Spinal cord (tissue), 10 donors: ENCODE measurements around the gene BID. TPM values are rescaled to one million over a fixed set of nuclear protein-coding genes. Genes with fewer than 3 reads are reported as not detected.

Experiments used
- DNase-seq, 6 donors: peaks; one replicate each; pipeline versions ENCODE4 v3.0.0 to v3.0.0-alpha.2; 2013 to 2015; ENCODE audit warnings: low spot score in 6 of 6, low read depth in 4 of 6
- H3K27ac ChIP-seq: one replicate; pipeline ENCODE4 v1.5.1; 2013; ENCODE audit warnings: low read depth, low read length, control low read depth
- H3K27me3 ChIP-seq: one replicate; pipeline ENCODE4 v1.6.1; 2013; ENCODE audit warnings: low read length; ENCODE audit not compliant: control insufficient read depth, insufficient read depth
- H3K36me3 ChIP-seq: one replicate; pipeline ENCODE4 v1.6.1; 2013; ENCODE audit warnings: low read length; ENCODE audit not compliant: control insufficient read depth, insufficient read depth
- H3K4me1 ChIP-seq: one replicate; pipeline ENCODE4 v1.6.1; 2013; ENCODE audit warnings: low read length; ENCODE audit not compliant: control insufficient read depth, insufficient read depth
- H3K4me3 ChIP-seq: one replicate; pipeline ENCODE4 v1.5.1; 2013; ENCODE audit warnings: low read depth, low read length, control low read depth
- H3K9me3 ChIP-seq: one replicate; pipeline ENCODE4 v1.6.1; 2013; ENCODE audit warnings: low read length; ENCODE audit not compliant: control insufficient read depth, insufficient read depth
- WGBS: methylation state at CpG from one replicate; pipeline ENCODE4 v1.1.5; 2013; ENCODE audit warnings: missing lambda C conversion rate; ENCODE audit not compliant: insufficient coverage; 5-methylcytosine and 5-hydroxymethylcytosine counted together
- polyA plus RNA-seq, 2 donors: library from polyadenylated mRNA; unstranded; fragments of 120-200 nt; gene quantifications; one replicate each; pipeline ENCODE4 v1.2.1, GENCODE V29; 2013; ENCODE audit not compliant: insufficient read length in 2 of 2
- total RNA-seq, 2 donors: library from RNA; depleted of rRNA in 1 of 2; stranded (reverse); fragments of 120-200 nt in 1 of 2; fragments of >200 nt in 1 of 2; gene quantifications; one replicate each; pipeline versions ENCODE4 v1.2.3 to v1.2.4, GENCODE V29; 2013 to 2014
- donor health status: healthy.

BID gene
- total and polyA plus RNA-seq, 4 donors = 24.7 to 49.2 (median 37.4) TPM

DNA sequence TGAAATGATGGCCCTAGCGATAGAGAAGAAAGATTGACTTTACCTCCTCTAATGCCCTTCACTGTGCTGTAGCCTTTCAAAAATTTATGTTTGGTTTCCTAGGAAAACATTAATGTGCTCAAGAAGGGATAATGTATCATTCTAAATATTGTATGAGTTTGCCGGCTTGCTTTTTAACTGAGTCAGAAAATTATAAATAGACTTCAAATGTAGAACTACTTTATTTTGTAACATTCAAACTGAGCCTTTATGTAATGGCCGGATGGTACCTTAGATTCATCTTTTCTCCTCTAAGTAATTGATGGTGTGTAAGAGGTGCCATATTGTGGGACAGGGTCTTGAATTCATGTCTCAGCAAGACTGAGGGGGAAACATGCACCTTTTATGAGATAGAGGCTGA, 57.7 kb downstream of the BID start:
- no peaks in the 10 kb centered on the region for H3K9me3 ChIP-seq
- no CpG with 5 or more reads among the region's 3 CpGs for WGBS
- no peak overlapping the region for H3K4me3 ChIP-seq
- H3K27ac ChIP-seq = no peak overlapping the region
- H3K36me3 ChIP-seq = no peaks in the 10 kb centered on the region
- H3K27me3 ChIP-seq = no peaks in the 10 kb centered on the region
- H3K4me1 ChIP-seq = no peaks in the 10 kb centered on the region
- DNase-seq = no peak

DNA sequence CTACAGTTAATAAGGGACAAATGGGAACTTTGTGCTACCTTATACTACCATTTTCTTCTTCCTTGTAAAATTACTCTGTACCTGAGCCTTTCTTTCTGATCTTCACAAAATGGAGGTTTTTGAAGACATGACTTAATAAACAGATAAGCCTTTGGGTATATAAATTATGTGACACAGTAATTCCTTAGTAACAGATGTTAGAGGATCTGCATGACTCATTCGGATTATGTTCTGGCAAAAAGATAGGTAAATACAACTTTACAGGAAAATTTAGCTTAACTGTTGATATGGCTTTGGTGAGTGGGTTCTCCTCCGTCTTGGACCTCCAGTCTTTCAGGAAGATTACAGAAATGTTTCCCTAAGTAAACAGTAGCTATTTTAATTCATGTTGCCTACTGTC, 61.8 kb downstream of the BID start:
- whole genome bisulfite sequencing = no CpG with 5 or more reads among the region's 2 CpGs
- H3K4me3 ChIP-seq = no peak overlapping the region
- peaks cover 8% of the 10 kb centered on the region for H3K36me3 ChIP-seq
- no peak overlapping the region for H3K27ac ChIP-seq
- DNase-seq = no peak
- no peaks in the 10 kb centered on the region for H3K27me3 ChIP-seq
- no peaks in the 10 kb centered on the region for H3K4me1 ChIP-seq
- H3K9me3 ChIP-seq = no peaks in the 10 kb centered on the region

GRCh38 chr22:17710023-17710422, 64.2 kb downstream of the BID start:
- Histone ChIP-seq H3K9me3 (no peaks in the 10 kb centered on the region), H3K4me3 (no peak overlapping the region), H3K27ac (no peak overlapping the region), H3K27me3 (no peaks in the 10 kb centered on the region), H3K36me3 (peaks cover 8% of the 10 kb centered on the region), H3K4me1 (peaks cover 5% of the 10 kb centered on the region)
- DNase-seq = no peak
- 97% methylated on average over 3 of the region's 5 CpGs for WGBS

- H3K27me3 ChIP-seq = no peaks in the 10 kb centered on the region
- peaks cover 11% of the 10 kb centered on the region for H3K36me3 ChIP-seq
- no peak overlapping the region for H3K27ac ChIP-seq
- H3K9me3 ChIP-seq = no peaks in the 10 kb centered on the region
- H3K4me3 ChIP-seq = no peak overlapping the region
- peaks cover 5% of the 10 kb centered on the region for H3K4me1 ChIP-seq
- WGBS = 17% methylated on average over 1 of the region's 3 CpGs
- DNase-seq = no peak
Observed at GRCh38 chr22:17707526-17707925, 66.7 kb downstream of the BID start.

GRCh38 chr22:17706947-17707346, 67.3 kb downstream of the BID start:
- Histone ChIP-seq H3K9me3 (no peaks in the 10 kb centered on the region), H3K4me3 (no peak overlapping the region), H3K36me3 (peaks cover 11% of the 10 kb centered on the region), H3K4me1 (peaks cover 5% of the 10 kb centered on the region), H3K27ac (no peak overlapping the region), H3K27me3 (no peaks in the 10 kb centered on the region)
- no CpG with 5 or more reads among the region's 1 CpG for WGBS
- DNase-seq = no peak

- Histone ChIP-seq H3K27ac (peak overlapping the region; percentile 16), H3K9me3 (no peaks in the 10 kb centered on the region), H3K4me3 (no peak overlapping the region), H3K27me3 (no peaks in the 10 kb centered on the region), H3K4me1 (peaks cover 5% of the 10 kb centered on the region), H3K36me3 (peaks cover 10% of the 10 kb centered on the region)
- DNase-seq = peak in 3 of 6 donors; percentile 14 to 35 (median 34)
- 49% methylated on average over 3 of the region's 9 CpGs for WGBS
Observed at GRCh38 chr22:17705951-17706900, 68.0 kb downstream of the BID start.

DNA sequence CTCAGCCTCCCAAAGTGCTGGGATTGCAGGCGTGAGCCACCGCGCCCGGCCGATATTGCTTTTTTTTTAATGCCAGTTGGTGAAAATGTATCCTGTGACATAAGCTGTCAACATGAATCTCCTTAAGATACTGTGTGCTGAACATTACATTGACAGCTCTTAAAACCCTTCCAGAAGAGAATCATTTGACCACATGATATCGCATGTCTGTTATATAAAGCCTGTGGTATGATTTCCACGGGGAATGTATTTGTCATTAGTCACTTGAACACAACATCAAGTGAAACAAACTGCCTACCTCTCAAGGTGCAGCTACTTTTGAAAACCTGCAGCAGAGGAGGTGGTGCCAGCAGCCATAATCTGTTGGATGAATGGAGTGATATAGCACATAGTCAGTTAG, 68.7 kb downstream of the BID start:
- Histone ChIP-seq H3K9me3 (no peaks in the 10 kb centered on the region), H3K4me1 (peaks cover 5% of the 10 kb centered on the region), H3K4me3 (no peak overlapping the region), H3K27me3 (no peaks in the 10 kb centered on the region), H3K27ac (no peak overlapping the region), H3K36me3 (peaks cover 8% of the 10 kb centered on the region)
- WGBS = no CpG with 5 or more reads among the region's 7 CpGs
- DNase-seq = no peak

GRCh38 chr22:17703811-17704210, 70.5 kb downstream of the BID start:
- Histone ChIP-seq H3K9me3 (no peaks in the 10 kb centered on the region), H3K4me1 (peaks cover 5% of the 10 kb centered on the region), H3K27ac (no peak overlapping the region), H3K36me3 (peaks cover 3% of the 10 kb centered on the region), H3K27me3 (no peaks in the 10 kb centered on the region), H3K4me3 (no peak overlapping the region)
- no peak for DNase-seq
- WGBS = no CpG with 5 or more reads among the region's 2 CpGs

DNA sequence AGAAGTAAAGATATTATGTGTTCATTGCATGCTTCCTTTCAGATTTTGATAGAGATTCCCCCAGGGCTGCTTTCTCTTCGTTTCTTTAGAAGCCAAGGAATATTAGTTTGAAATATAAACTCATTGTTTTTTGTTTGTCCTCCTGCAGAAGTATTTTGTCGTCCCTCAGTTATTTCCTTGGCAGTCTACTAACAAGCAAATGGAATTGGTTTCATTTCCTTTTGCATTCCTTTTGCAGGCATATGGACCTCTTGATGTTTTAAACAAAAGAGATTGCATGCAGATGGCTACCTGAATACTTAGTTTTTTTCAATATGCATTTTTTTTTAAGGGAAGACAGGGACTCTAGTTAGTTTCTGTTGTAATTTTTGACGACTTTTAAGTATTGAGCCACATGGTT, 73.5 kb downstream of the BID start:
- Histone ChIP-seq H3K27me3 (no peaks in the 10 kb centered on the region), H3K4me3 (no peak overlapping the region), H3K9me3 (no peaks in the 10 kb centered on the region), H3K4me1 (peaks cover 1% of the 10 kb centered on the region), H3K27ac (no peak overlapping the region), H3K36me3 (peaks cover 3% of the 10 kb centered on the region)
- WGBS = no CpG with 5 or more reads among the region's 3 CpGs
- DNase-seq = peak in 1 of 6 donors; percentile 36
